HFFc6 (cell line): Measurements from ENCODE around the gene DMAC1. TPM values are rescaled to one million over a fixed set of nuclear protein-coding genes. Genes with fewer than 3 reads are reported as not detected.

Experiments used
- DNase-seq: peaks from one replicate; pipeline ENCODE4 v3.0.0-alpha.2; 2018
- H3K27ac Mint-ChIP-seq: 2 replicates; pipeline ENCODE4 v1.8.0; 2020; ENCODE audit warnings: mild to moderate bottlenecking, mixed read lengths
- H3K27me3 Mint-ChIP-seq: 2 replicates; pipeline ENCODE4 v1.8.0; 2021; ENCODE audit warnings: mild to moderate bottlenecking, moderate library complexity, mixed read lengths; ENCODE audit not compliant: insufficient read depth
- H3K36me3 Mint-ChIP-seq: 2 replicates; pipeline ENCODE4 v1.8.0; 2021; ENCODE audit warnings: low read depth, mixed read lengths
- H3K4me1 Mint-ChIP-seq: 2 replicates; pipeline ENCODE4 v1.8.0; 2020; ENCODE audit warnings: low read depth, mixed read lengths
- H3K4me3 Mint-ChIP-seq: 2 replicates; pipeline ENCODE4 v1.8.0; 2020; ENCODE audit warnings: mild to moderate bottlenecking, moderate library complexity, mixed read lengths
- H3K9me3 Mint-ChIP-seq: 2 replicates; pipeline ENCODE4 v1.8.0; 2020; ENCODE audit warnings: mild to moderate bottlenecking, mixed read lengths
- CTCF ChIP-seq: fragments of 200-600 bp; sonication (generic); IDR thresholded peaks from 2 replicates; pipeline ENCODE4 v1.5.0; 2021; ENCODE audit warnings: antibody characterized with exemption, mild to moderate bottlenecking
- total RNA-seq, 6 experiments: library from RNA; stranded (reverse); fragmentation: NEBNext Ultra II Directional; extraction: Animal tissue kit (Norgen Biotek cat#: 25700); gene quantifications; 2 replicates in 1 of 6; 3 replicates in 5 of 6; pipeline ENCODE4 v1.2.3, GENCODE V29; 2021

The DMAC1 gene
- total RNA-seq, 6 experiments from 2014 or later = 43.2 to 55.2 (median 48.2) TPM

- H3K27me3 Mint-ChIP-seq = no peaks in the 10 kb centered on the region
- no peak for DNase-seq
- TF ChIP-seq CTCF = no peak
- no peaks in the 10 kb centered on the region for H3K9me3 Mint-ChIP-seq
- no peaks in the 10 kb centered on the region; the same call in 1 of the 2 replicates for H3K4me1 Mint-ChIP-seq
- H3K36me3 Mint-ChIP-seq = no peaks in the 10 kb centered on the region
- H3K4me3 Mint-ChIP-seq = no peak overlapping the region
- H3K27ac Mint-ChIP-seq = no peak overlapping the region
These were observed 21.8 kb downstream of the DMAC1 start for GRCh38 chr9:7777771-7778170.

DNA sequence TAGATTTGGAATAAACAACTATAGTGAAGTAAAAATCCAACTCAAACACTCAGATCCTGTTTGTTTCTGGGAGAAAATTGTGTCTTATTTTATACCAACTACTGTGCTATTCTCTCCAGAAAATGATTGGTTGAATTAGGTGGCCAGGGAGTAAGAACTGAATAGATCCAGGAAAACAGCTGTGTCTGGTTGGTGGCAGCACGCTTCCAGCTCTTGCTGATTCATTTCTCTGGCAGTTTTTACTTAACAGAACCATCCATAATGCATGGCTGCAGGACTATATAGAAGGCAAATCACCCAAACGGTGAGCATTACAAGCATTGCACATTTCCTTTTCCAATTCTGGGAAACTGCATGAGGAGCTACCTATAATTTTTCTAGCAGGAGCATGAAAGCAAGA lies 29.5 kb downstream of the DMAC1 start:
- no peaks in the 10 kb centered on the region for H3K27me3 Mint-ChIP-seq
- H3K9me3 Mint-ChIP-seq = peaks cover 10% of the 10 kb centered on the region
- H3K27ac Mint-ChIP-seq = no peak overlapping the region
- DNase-seq = no peak
- no peak for TF ChIP-seq CTCF
- no peaks in the 10 kb centered on the region for H3K4me1 Mint-ChIP-seq
- no peaks in the 10 kb centered on the region for H3K36me3 Mint-ChIP-seq
- no peak overlapping the region for H3K4me3 Mint-ChIP-seq

DNA sequence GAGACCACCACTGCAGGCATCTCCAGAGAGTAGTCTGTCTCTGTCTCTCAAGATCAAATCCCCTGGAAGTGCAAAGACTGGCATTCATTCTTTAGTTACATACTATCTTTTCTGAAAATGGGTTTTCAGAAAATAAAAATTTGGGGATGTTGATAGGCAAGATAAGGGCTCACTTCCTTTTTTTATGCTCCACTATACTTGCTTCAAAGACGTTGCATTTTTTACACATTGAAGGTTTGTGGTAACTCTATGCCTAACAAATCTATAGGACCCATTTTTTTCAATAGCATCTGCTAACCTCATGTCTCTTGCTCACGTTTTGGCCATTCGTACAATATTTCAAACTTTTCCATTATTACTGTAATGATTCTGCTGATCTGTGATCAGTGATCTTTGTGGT lies 37.0 kb downstream of the DMAC1 start:
- no peak for DNase-seq
- H3K36me3 Mint-ChIP-seq = no peaks in the 10 kb centered on the region
- no peak overlapping the region for H3K27ac Mint-ChIP-seq
- peaks cover 19% of the 10 kb centered on the region for H3K9me3 Mint-ChIP-seq
- no peaks in the 10 kb centered on the region; the same call in 1 of the 2 replicates for H3K27me3 Mint-ChIP-seq
- no peak overlapping the region for H3K4me3 Mint-ChIP-seq
- H3K4me1 Mint-ChIP-seq = no peaks in the 10 kb centered on the region
- TF ChIP-seq CTCF = no peak

DNA sequence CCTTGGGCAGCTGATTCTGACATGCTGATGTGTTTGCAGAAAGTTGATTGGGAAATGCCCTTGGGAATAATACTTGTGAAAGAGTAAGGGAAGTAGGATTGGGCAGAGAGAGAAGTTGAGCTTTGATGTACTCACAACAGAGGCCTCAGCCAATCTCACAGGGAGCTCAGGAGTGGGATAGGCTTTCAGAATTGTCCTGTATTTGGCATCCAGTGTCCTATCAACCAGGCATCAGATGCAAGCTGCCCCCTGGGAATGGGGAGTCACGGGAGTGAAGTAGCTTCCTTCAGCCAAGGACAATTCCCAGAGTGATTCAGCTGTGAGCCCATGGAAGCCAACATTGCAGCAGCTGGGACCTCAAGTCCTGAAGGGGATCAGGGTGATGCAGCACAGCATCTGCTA lies 39.6 kb downstream of the DMAC1 start:
- Mint-ChIP-seq H3K36me3 (no peaks in the 10 kb centered on the region), H3K9me3 (peaks cover 12% of the 10 kb centered on the region; the same call in 1 of the 2 replicates), H3K27me3 (no peaks in the 10 kb centered on the region; the same call in 1 of the 2 replicates), H3K4me3 (no peak overlapping the region), H3K4me1 (no peaks in the 10 kb centered on the region), H3K27ac (no peak overlapping the region)
- no peak for DNase-seq
- TF ChIP-seq CTCF = no peak

- H3K4me1 Mint-ChIP-seq = no peaks in the 10 kb centered on the region
- no peaks in the 10 kb centered on the region for H3K27me3 Mint-ChIP-seq
- peaks cover 14% of the 10 kb centered on the region for H3K9me3 Mint-ChIP-seq
- no peak overlapping the region for H3K27ac Mint-ChIP-seq
- H3K4me3 Mint-ChIP-seq = no peak overlapping the region
- no peak for TF ChIP-seq CTCF
- no peaks in the 10 kb centered on the region for H3K36me3 Mint-ChIP-seq
- DNase-seq = no peak
These were observed 43.5 kb downstream of the DMAC1 start for GRCh38 chr9:7756088-7756487.

GRCh38 chr9:7752481-7752880 lies 47.1 kb downstream of the DMAC1 start:
- Mint-ChIP-seq H3K4me1 (no peaks in the 10 kb centered on the region), H3K27ac (no peak overlapping the region), H3K27me3 (no peaks in the 10 kb centered on the region), H3K4me3 (no peak overlapping the region), H3K36me3 (no peaks in the 10 kb centered on the region), H3K9me3 (peaks cover 18% of the 10 kb centered on the region)
- DNase-seq = no peak
- TF ChIP-seq CTCF = no peak
